ENCODE measurements around the gene VEGFD. TPM values are rescaled to one million over a fixed set of nuclear protein-coding genes. Genes with fewer than 3 reads are reported as not detected.

The VEGFD gene
- total RNA-seq, 1 donor from 2014 or later, result not detected

DNA sequence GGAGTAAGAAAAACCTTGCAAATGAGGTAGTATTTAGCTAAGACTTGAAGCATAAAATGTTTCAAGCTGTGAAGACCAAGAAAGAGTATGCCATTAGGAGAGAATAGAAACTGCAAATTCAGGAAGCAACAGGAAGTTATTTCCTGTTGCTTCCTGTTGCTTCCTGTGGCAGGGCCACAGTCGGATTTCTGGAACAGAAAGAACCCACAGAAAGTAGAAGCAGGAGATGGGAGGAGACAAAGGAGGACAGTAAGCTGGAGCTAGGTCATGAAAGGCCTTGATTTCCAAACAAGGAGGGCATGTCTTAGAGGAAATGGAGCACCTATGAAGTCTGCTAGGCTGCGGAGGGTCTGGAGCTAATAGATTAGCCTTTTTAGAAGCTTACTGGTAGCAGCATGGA, 86.0 kb downstream of the VEGFD start:
- Histone ChIP-seq H3F3A (ENCODE audit: low read depth) (no peaks in the 10 kb centered on the region), H3K9ac (no peak overlapping the region), H3K9me3 (ENCODE audit: low read depth) (no peaks in the 10 kb centered on the region), H2AFZ (replicated peaks) (no peak overlapping the region), H3K4me2 (no peak overlapping the region), H3K4me3 (no peak overlapping the region), H3K36me3 (no peaks in the 10 kb centered on the region), H4K20me1 (ENCODE audit: low read depth) (no peaks in the 10 kb centered on the region), H3K79me2 (ENCODE audit: low read depth) (no peaks in the 10 kb centered on the region), H3K4me1 (no peaks in the 10 kb centered on the region), H3K27me3 (no peaks in the 10 kb centered on the region), H3K27ac (no peak overlapping the region)
- H3K9me3 Mint-ChIP-seq, result no peaks in the 10 kb centered on the region
- peaks cover 3% of the 10 kb centered on the region for H3K27me3 Mint-ChIP-seq (ENCODE audit: insufficient read depth, low read depth)
- no peak for DNase-seq (ENCODE audit: low spot score)
- no peaks in the 10 kb centered on the region for H3K36me3 Mint-ChIP-seq
- H3K4me3 Mint-ChIP-seq, result no peak overlapping the region
- no peak overlapping the region for H3K27ac Mint-ChIP-seq
- TF ChIP-seq EZH2phosphoT487 (IDR thresholded peaks at IDR 0.05) (no peak), CTCF (IDR thresholded peaks at IDR 0.05) (no peak), EZH2 (IDR thresholded peaks at IDR 0.05) (no peak)
- no peaks in the 10 kb centered on the region for H3K4me1 Mint-ChIP-seq

Other genes starting within 250 kb of the VEGFD start
- gene ASB9, start 114.3 kb downstream of the VEGFD start, total RNA-seq (ENCODE audit: low replicate concordance), result 0.77 and 1.1 TPM in 2 replicates
- not detected in 2 replicates for gene ASB11, start 68.8 kb downstream of the VEGFD start, total RNA-seq (ENCODE audit: low replicate concordance)
- gene PIGA, start 48.9 kb downstream of the VEGFD start, total RNA-seq (ENCODE audit: low replicate concordance), result 17.2 and 23.9 TPM in 2 replicates
- 40.2 and 45.0 TPM in 2 replicates for gene PIR, start 108.9 kb upstream of the VEGFD start, total RNA-seq (ENCODE audit: low replicate concordance)
- not detected in 2 replicates for gene BMX, start 116.4 kb upstream of the VEGFD start, total RNA-seq (ENCODE audit: low replicate concordance)
- 0.15 and 0.17 TPM in 2 replicates for gene ACE2, start 216.5 kb upstream of the VEGFD start, total RNA-seq (ENCODE audit: low replicate concordance)

Data from neural progenitor cell (in vitro differentiated cells).